Measurements from ENCODE around the gene ZYG11B.

Gene ZYG11B

GRCh38 chr1:52751589-52752483, 25.6 kb downstream of the ZYG11B start:
- Histone ChIP-seq H4K20me1 (ENCODE audit: insufficient read depth, low read length, poor library complexity, severe bottlenecking) (peaks cover 4% of the 10 kb centered on the region), H3K4me1 (ENCODE audit: insufficient read depth, low read length, poor library complexity, severe bottlenecking) (no peaks in the 10 kb centered on the region), H3K9ac (ENCODE audit: low read depth, low read length, poor library complexity, severe bottlenecking) (no peak overlapping the region), H3K4me2 (ENCODE audit: low read depth, low read length, poor library complexity, severe bottlenecking) (no peak overlapping the region), H3F3A (ENCODE audit: low read depth) (no peaks in the 10 kb centered on the region), H3K36me3 (ENCODE audit: insufficient read depth, low read length) (peaks cover 1% of the 10 kb centered on the region; the same call in 1 of the 2 replicates), H3K9me3 (ENCODE audit: insufficient read depth, low read depth, low read length) (no peaks in the 10 kb centered on the region), H3K4me3 (ENCODE audit: low read length, poor library complexity, severe bottlenecking) (no peak overlapping the region), H2AFZ (ENCODE audit: low read length) (no peak overlapping the region), H3K9me2 (replicated peaks; ENCODE audit: low read depth, low read length) (no peaks in the 10 kb centered on the region), H3K79me2 (ENCODE audit: insufficient read depth, low read length) (0 out of 2 replicates have a peak, but pooled peaks cover 4% of the 10 kb centered on the region), H3K27me3 (ENCODE audit: insufficient read depth, low read length, poor library complexity, severe bottlenecking) (no peaks in the 10 kb centered on the region)
- TF ChIP-seq CTCF (conservative IDR thresholded peaks at IDR 0.05; ENCODE audit: low read length) (no peak), EZH2phosphoT487 (IDR thresholded peaks at IDR 0.05; ENCODE audit: borderline replicate concordance) (no peak)

GRCh38 chr1:52752484-52752826, 26.2 kb downstream of the ZYG11B start:
- Histone ChIP-seq H3K79me2 (ENCODE audit: insufficient read depth, low read length) (0 out of 2 replicates have a peak, but pooled peaks cover under 1% of the 10 kb centered on the region), H2AFZ (ENCODE audit: low read length) (no peak overlapping the region), H3K9me2 (replicated peaks; ENCODE audit: low read depth, low read length) (no peaks in the 10 kb centered on the region), H3K4me1 (ENCODE audit: insufficient read depth, low read length, poor library complexity, severe bottlenecking) (no peaks in the 10 kb centered on the region), H3K9me3 (ENCODE audit: insufficient read depth, low read depth, low read length) (no peaks in the 10 kb centered on the region), H3K36me3 (ENCODE audit: insufficient read depth, low read length) (peaks cover 7% of the 10 kb centered on the region), H3K27me3 (ENCODE audit: insufficient read depth, low read length, poor library complexity, severe bottlenecking) (no peaks in the 10 kb centered on the region), H3K4me2 (ENCODE audit: low read depth, low read length, poor library complexity, severe bottlenecking) (no peak overlapping the region), H3K4me3 (ENCODE audit: low read length, poor library complexity, severe bottlenecking) (no peak overlapping the region), H3F3A (ENCODE audit: low read depth) (no peaks in the 10 kb centered on the region), H3K9ac (ENCODE audit: low read depth, low read length, poor library complexity, severe bottlenecking) (no peak overlapping the region), H4K20me1 (ENCODE audit: insufficient read depth, low read length, poor library complexity, severe bottlenecking) (peaks cover 4% of the 10 kb centered on the region)
- TF ChIP-seq CTCF (conservative IDR thresholded peaks at IDR 0.05; ENCODE audit: low read length) = no peak
- TF ChIP-seq EZH2phosphoT487 (IDR thresholded peaks at IDR 0.05; ENCODE audit: borderline replicate concordance) = no peak

GRCh38 chr1:52753169-52753568, 26.9 kb downstream of the ZYG11B start:
- Histone ChIP-seq H3K9ac (ENCODE audit: low read depth, low read length, poor library complexity, severe bottlenecking) (no peak overlapping the region), H3K4me2 (ENCODE audit: low read depth, low read length, poor library complexity, severe bottlenecking) (no peak overlapping the region), H3K27me3 (ENCODE audit: insufficient read depth, low read length, poor library complexity, severe bottlenecking) (no peaks in the 10 kb centered on the region), H3K4me3 (ENCODE audit: low read length, poor library complexity, severe bottlenecking) (no peak overlapping the region), H3F3A (ENCODE audit: low read depth) (no peaks in the 10 kb centered on the region), H3K4me1 (ENCODE audit: insufficient read depth, low read length, poor library complexity, severe bottlenecking) (no peaks in the 10 kb centered on the region), H3K79me2 (ENCODE audit: insufficient read depth, low read length) (no peaks in the 10 kb centered on the region), H3K9me3 (ENCODE audit: insufficient read depth, low read depth, low read length) (no peaks in the 10 kb centered on the region), H2AFZ (ENCODE audit: low read length) (no peak overlapping the region), H3K36me3 (ENCODE audit: insufficient read depth, low read length) (peaks cover 13% of the 10 kb centered on the region), H3K9me2 (replicated peaks; ENCODE audit: low read depth, low read length) (no peaks in the 10 kb centered on the region), H4K20me1 (ENCODE audit: insufficient read depth, low read length, poor library complexity, severe bottlenecking) (no peaks in the 10 kb centered on the region)
- TF ChIP-seq EZH2phosphoT487 (IDR thresholded peaks at IDR 0.05; ENCODE audit: borderline replicate concordance) (no peak), CTCF (conservative IDR thresholded peaks at IDR 0.05; ENCODE audit: low read length) (no peak)
